Measurements from ENCODE around the gene TNIK.

DNA sequence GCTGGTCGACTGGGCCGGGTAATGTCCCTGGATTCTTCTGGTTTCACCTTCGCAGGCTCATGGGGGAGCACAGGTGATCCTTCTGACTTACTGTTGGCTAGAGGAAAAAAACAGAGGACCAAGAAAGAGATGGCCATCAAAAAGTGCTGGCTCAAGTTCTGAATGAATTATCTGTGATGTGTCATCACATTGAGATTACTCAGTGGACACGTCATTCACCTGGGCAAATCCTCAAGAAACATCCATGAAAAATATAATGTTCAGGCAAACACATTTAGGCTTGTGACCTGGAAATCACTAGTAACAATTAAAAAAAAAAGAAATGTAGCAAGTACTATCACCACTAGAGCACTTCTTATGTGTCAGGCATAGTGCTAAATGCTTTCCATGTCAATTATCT is 352.1 kb downstream of the TNIK start:
- TF ChIP-seq CTCF (conservative IDR thresholded peaks at IDR 0.05) (no peak), ZFX (IDR thresholded peaks at IDR 0.05) (no peak)
